ENCODE results near the gene ARRDC4. TPM values are rescaled to one million over a fixed set of nuclear protein-coding genes. Genes with fewer than 3 reads are reported as not detected.

ARRDC4 gene
- polyA plus RNA-seq, 2 donors: 4.5 to 5.2 TPM

GRCh38 chr15:98002866-98003265 lies 42.4 kb downstream of the ARRDC4 start:
- Histone ChIP-seq H3K4me3 (ENCODE audit: low read depth in 1 of 2, low read length in 2 of 2) (no peak overlapping the region), H3K9me3 (ENCODE audit: control insufficient read depth in 2 of 2, insufficient read depth in 1 of 2, low read depth in 1 of 2, low read length in 1 of 2) (no peaks in the 10 kb centered on the region), H3K27ac (ENCODE audit: low read depth in 2 of 2, low read length in 1 of 2) (peak overlapping the region in 1 of 2 donors; percentile 63), H3K27me3 (ENCODE audit: control insufficient read depth in 1 of 2, insufficient read depth in 2 of 2, low read length in 2 of 2) (no peaks in the 10 kb centered on the region), H3K36me3 (ENCODE audit: control insufficient read depth in 2 of 2, insufficient read depth in 2 of 2, low read length in 1 of 2) (no peaks in the 10 kb centered on the region), H3K4me1 (ENCODE audit: control insufficient read depth in 2 of 2, insufficient read depth in 2 of 2, low read length in 1 of 2) (peaks cover 0 to 18% of the 10 kb centered on the region in 2 donors)
- WGBS, 2 donors: 75 to 82% methylated on average over 4 of the region's 4 CpGs

GRCh38 chr15:98003518-98003917 lies 43.0 kb downstream of the ARRDC4 start:
- H3K27me3 ChIP-seq (ENCODE audit: control insufficient read depth in 1 of 2, insufficient read depth in 2 of 2, low read length in 2 of 2): no peaks in the 10 kb centered on the region
- H3K4me1 ChIP-seq (ENCODE audit: control insufficient read depth in 2 of 2, insufficient read depth in 2 of 2, low read length in 1 of 2): peaks cover 0 to 18% of the 10 kb centered on the region in 2 donors
- 49 to 54% methylated on average over 5 of the region's 5 CpGs for WGBS, 2 donors
- H3K36me3 ChIP-seq (ENCODE audit: control insufficient read depth in 2 of 2, insufficient read depth in 2 of 2, low read length in 1 of 2): no peaks in the 10 kb centered on the region
- H3K9me3 ChIP-seq (ENCODE audit: control insufficient read depth in 2 of 2, insufficient read depth in 1 of 2, low read depth in 1 of 2, low read length in 1 of 2): no peaks in the 10 kb centered on the region
- H3K4me3 ChIP-seq (ENCODE audit: low read depth in 1 of 2, low read length in 2 of 2): no peak overlapping the region
- peak overlapping the region; percentile 63 to 72 for H3K27ac ChIP-seq (ENCODE audit: low read depth in 2 of 2, low read length in 1 of 2)

- Histone ChIP-seq H3K4me1 (ENCODE audit: control insufficient read depth in 2 of 2, insufficient read depth in 2 of 2, low read length in 1 of 2) (peaks cover 0 to 18% of the 10 kb centered on the region in 2 donors), H3K27me3 (ENCODE audit: control insufficient read depth in 1 of 2, insufficient read depth in 2 of 2, low read length in 2 of 2) (no peaks in the 10 kb centered on the region), H3K27ac (ENCODE audit: low read depth in 2 of 2, low read length in 1 of 2) (peak overlapping the region in 1 of 2 donors; percentile 72), H3K4me3 (ENCODE audit: low read depth in 1 of 2, low read length in 2 of 2) (no peak overlapping the region), H3K9me3 (ENCODE audit: control insufficient read depth in 2 of 2, insufficient read depth in 1 of 2, low read depth in 1 of 2, low read length in 1 of 2) (no peaks in the 10 kb centered on the region), H3K36me3 (ENCODE audit: control insufficient read depth in 2 of 2, insufficient read depth in 2 of 2, low read length in 1 of 2) (no peaks in the 10 kb centered on the region)
- 34 to 37% methylated on average over 3 of the region's 3 CpGs for WGBS, 2 donors
Observed at GRCh38 chr15:98003996-98004395, 43.5 kb downstream of the ARRDC4 start.

GRCh38 chr15:98005659-98006058 lies 45.2 kb downstream of the ARRDC4 start:
- Histone ChIP-seq H3K27ac (ENCODE audit: low read depth in 2 of 2, low read length in 1 of 2) (no peak overlapping the region), H3K36me3 (ENCODE audit: control insufficient read depth in 2 of 2, insufficient read depth in 2 of 2, low read length in 1 of 2) (no peaks in the 10 kb centered on the region), H3K9me3 (ENCODE audit: control insufficient read depth in 2 of 2, insufficient read depth in 1 of 2, low read depth in 1 of 2, low read length in 1 of 2) (no peaks in the 10 kb centered on the region), H3K4me1 (ENCODE audit: control insufficient read depth in 2 of 2, insufficient read depth in 2 of 2, low read length in 1 of 2) (peaks cover 0 to 18% of the 10 kb centered on the region in 2 donors), H3K4me3 (ENCODE audit: low read depth in 1 of 2, low read length in 2 of 2) (no peak overlapping the region), H3K27me3 (ENCODE audit: control insufficient read depth in 1 of 2, insufficient read depth in 2 of 2, low read length in 2 of 2) (no peaks in the 10 kb centered on the region)
- WGBS, 2 donors: 62 to 86% methylated on average over 9 of the region's 9 CpGs

- WGBS, 2 donors: 62 to 77% methylated on average over 4 of the region's 4 CpGs
- Histone ChIP-seq H3K27ac (ENCODE audit: low read depth in 2 of 2, low read length in 1 of 2) (no peak overlapping the region), H3K27me3 (ENCODE audit: control insufficient read depth in 1 of 2, insufficient read depth in 2 of 2, low read length in 2 of 2) (no peaks in the 10 kb centered on the region), H3K9me3 (ENCODE audit: control insufficient read depth in 2 of 2, insufficient read depth in 1 of 2, low read depth in 1 of 2, low read length in 1 of 2) (no peaks in the 10 kb centered on the region), H3K4me1 (ENCODE audit: control insufficient read depth in 2 of 2, insufficient read depth in 2 of 2, low read length in 1 of 2) (no peaks in the 10 kb centered on the region), H3K4me3 (ENCODE audit: low read depth in 1 of 2, low read length in 2 of 2) (no peak overlapping the region), H3K36me3 (ENCODE audit: control insufficient read depth in 2 of 2, insufficient read depth in 2 of 2, low read length in 1 of 2) (no peaks in the 10 kb centered on the region)
Observed at GRCh38 chr15:98009169-98009568, 48.7 kb downstream of the ARRDC4 start.

GRCh38 chr15:98009971-98010370 lies 49.5 kb downstream of the ARRDC4 start:
- H3K27ac ChIP-seq (ENCODE audit: low read depth in 2 of 2, low read length in 1 of 2): no peak overlapping the region
- H3K4me1 ChIP-seq (ENCODE audit: control insufficient read depth in 2 of 2, insufficient read depth in 2 of 2, low read length in 1 of 2): no peaks in the 10 kb centered on the region
- H3K4me3 ChIP-seq (ENCODE audit: low read depth in 1 of 2, low read length in 2 of 2): no peak overlapping the region
- no peaks in the 10 kb centered on the region for H3K36me3 ChIP-seq (ENCODE audit: control insufficient read depth in 2 of 2, insufficient read depth in 2 of 2, low read length in 1 of 2)
- 54 to 65% methylated on average over 6 of the region's 6 CpGs for WGBS, 2 donors
- H3K27me3 ChIP-seq (ENCODE audit: control insufficient read depth in 1 of 2, insufficient read depth in 2 of 2, low read length in 2 of 2): no peaks in the 10 kb centered on the region
- no peaks in the 10 kb centered on the region for H3K9me3 ChIP-seq (ENCODE audit: control insufficient read depth in 2 of 2, insufficient read depth in 1 of 2, low read depth in 1 of 2, low read length in 1 of 2)

- no peaks in the 10 kb centered on the region for H3K9me3 ChIP-seq (ENCODE audit: control insufficient read depth in 2 of 2, insufficient read depth in 1 of 2, low read depth in 1 of 2, low read length in 1 of 2)
- no peaks in the 10 kb centered on the region for H3K4me1 ChIP-seq (ENCODE audit: control insufficient read depth in 2 of 2, insufficient read depth in 2 of 2, low read length in 1 of 2)
- H3K27ac ChIP-seq (ENCODE audit: low read depth in 2 of 2, low read length in 1 of 2): no peak overlapping the region
- H3K36me3 ChIP-seq (ENCODE audit: control insufficient read depth in 2 of 2, insufficient read depth in 2 of 2, low read length in 1 of 2): no peaks in the 10 kb centered on the region
- no peak overlapping the region for H3K4me3 ChIP-seq (ENCODE audit: low read depth in 1 of 2, low read length in 2 of 2)
- 43 to 56% methylated on average over 5 of the region's 5 CpGs for WGBS, 2 donors
- no peaks in the 10 kb centered on the region for H3K27me3 ChIP-seq (ENCODE audit: control insufficient read depth in 1 of 2, insufficient read depth in 2 of 2, low read length in 2 of 2)
Observed at GRCh38 chr15:98012354-98012753, 51.9 kb downstream of the ARRDC4 start.

- Histone ChIP-seq H3K4me3 (ENCODE audit: low read depth in 1 of 2, low read length in 2 of 2) (no peak overlapping the region), H3K36me3 (ENCODE audit: control insufficient read depth in 2 of 2, insufficient read depth in 2 of 2, low read length in 1 of 2) (no peaks in the 10 kb centered on the region), H3K27me3 (ENCODE audit: control insufficient read depth in 1 of 2, insufficient read depth in 2 of 2, low read length in 2 of 2) (no peaks in the 10 kb centered on the region), H3K9me3 (ENCODE audit: control insufficient read depth in 2 of 2, insufficient read depth in 1 of 2, low read depth in 1 of 2, low read length in 1 of 2) (no peaks in the 10 kb centered on the region), H3K27ac (ENCODE audit: low read depth in 2 of 2, low read length in 1 of 2) (no peak overlapping the region), H3K4me1 (ENCODE audit: control insufficient read depth in 2 of 2, insufficient read depth in 2 of 2, low read length in 1 of 2) (no peaks in the 10 kb centered on the region)
Observed at GRCh38 chr15:98013631-98014030, 53.1 kb downstream of the ARRDC4 start.

GRCh38 chr15:98017150-98017964 lies 56.9 kb downstream of the ARRDC4 start:
- Histone ChIP-seq H3K27ac (ENCODE audit: low read depth in 2 of 2, low read length in 1 of 2) (no peak overlapping the region), H3K36me3 (ENCODE audit: control insufficient read depth in 2 of 2, insufficient read depth in 2 of 2, low read length in 1 of 2) (no peaks in the 10 kb centered on the region), H3K9me3 (ENCODE audit: control insufficient read depth in 2 of 2, insufficient read depth in 1 of 2, low read depth in 1 of 2, low read length in 1 of 2) (no peaks in the 10 kb centered on the region), H3K27me3 (ENCODE audit: control insufficient read depth in 1 of 2, insufficient read depth in 2 of 2, low read length in 2 of 2) (no peaks in the 10 kb centered on the region), H3K4me1 (ENCODE audit: control insufficient read depth in 2 of 2, insufficient read depth in 2 of 2, low read length in 1 of 2) (no peaks in the 10 kb centered on the region), H3K4me3 (ENCODE audit: low read depth in 1 of 2, low read length in 2 of 2) (no peak overlapping the region)
- 84 to 85% methylated on average over 10 of the region's 10 CpGs for WGBS, 2 donors

- Histone ChIP-seq H3K27ac (ENCODE audit: low read depth in 2 of 2, low read length in 1 of 2) (no peak overlapping the region), H3K9me3 (ENCODE audit: control insufficient read depth in 2 of 2, insufficient read depth in 1 of 2, low read depth in 1 of 2, low read length in 1 of 2) (peaks cover 0 to 4% of the 10 kb centered on the region in 2 donors)
- 58 to 66% methylated on average over 6 of the region's 6 CpGs for WGBS, 2 donors
Observed at GRCh38 chr15:98018761-98019351, 58.4 kb downstream of the ARRDC4 start.

More at GRCh38 chr15:98018761-98019351, 58.4 kb downstream of the ARRDC4 start:
- H3K4me1 ChIP-seq (ENCODE audit: control insufficient read depth in 2 of 2, insufficient read depth in 2 of 2, low read length in 1 of 2): no peaks in the 10 kb centered on the region
- no peaks in the 10 kb centered on the region for H3K27me3 ChIP-seq (ENCODE audit: control insufficient read depth in 1 of 2, insufficient read depth in 2 of 2, low read length in 2 of 2)
- no peaks in the 10 kb centered on the region for H3K36me3 ChIP-seq (ENCODE audit: control insufficient read depth in 2 of 2, insufficient read depth in 2 of 2, low read length in 1 of 2)
- H3K4me3 ChIP-seq (ENCODE audit: low read depth in 1 of 2, low read length in 2 of 2): no peak overlapping the region
